SK-N-DZ (cell line): ENCODE data around the gene COL7A1.

Experiments used
- DNase-seq: peaks from one replicate; pipeline ENCODE4 v3.0.0-alpha.2; 2015; ENCODE audit warnings: low spot score

COL7A1 gene

DNA sequence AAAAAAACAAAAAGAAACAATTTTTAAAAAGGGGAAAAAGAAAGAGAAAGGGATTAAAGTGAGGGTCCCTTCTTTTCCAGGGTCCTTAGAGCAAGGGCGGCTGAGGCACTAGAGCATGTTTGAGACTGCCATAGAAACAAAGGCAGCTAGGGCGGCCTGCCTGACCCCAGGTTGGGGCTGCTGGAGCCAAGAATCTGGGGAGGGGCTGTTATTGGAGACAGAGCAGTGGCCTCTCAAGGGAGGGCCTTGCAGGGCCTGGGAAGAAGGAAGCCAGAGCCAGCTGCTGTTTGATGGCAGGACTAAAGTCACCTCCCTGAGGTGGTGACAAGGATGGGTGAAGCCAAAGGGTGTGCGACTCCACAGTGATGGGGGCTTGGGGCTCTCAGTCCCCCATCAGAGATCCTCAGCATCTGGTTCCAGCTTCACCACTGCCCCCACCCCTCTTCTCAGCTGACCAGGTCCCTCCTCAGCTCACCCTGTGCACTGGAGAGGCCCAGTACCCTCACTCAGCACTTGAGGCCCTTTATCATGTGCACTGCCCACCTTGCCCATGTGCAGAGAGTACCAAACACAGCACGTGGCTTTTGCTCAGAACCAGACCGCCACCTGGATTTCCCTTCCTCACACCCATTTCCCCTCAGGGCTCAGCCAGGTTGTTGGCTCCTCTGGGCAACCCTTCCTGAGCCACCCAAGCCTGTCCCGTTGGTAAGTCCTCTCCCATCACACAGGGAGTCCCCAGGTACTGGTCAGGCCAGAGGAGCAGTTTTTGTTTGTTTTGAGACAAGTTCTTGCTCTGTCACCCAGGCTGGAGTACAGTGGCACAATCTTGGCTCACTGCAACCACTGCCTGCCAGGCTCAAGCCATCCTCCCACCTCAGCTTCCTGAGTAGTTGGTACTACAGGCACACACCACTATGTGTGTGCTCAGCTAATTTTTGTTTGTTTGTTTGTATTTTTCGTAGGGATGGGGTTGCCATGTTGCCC is 24.7 kb upstream of the COL7A1 start:
- DNase-seq = no peak

DNA sequence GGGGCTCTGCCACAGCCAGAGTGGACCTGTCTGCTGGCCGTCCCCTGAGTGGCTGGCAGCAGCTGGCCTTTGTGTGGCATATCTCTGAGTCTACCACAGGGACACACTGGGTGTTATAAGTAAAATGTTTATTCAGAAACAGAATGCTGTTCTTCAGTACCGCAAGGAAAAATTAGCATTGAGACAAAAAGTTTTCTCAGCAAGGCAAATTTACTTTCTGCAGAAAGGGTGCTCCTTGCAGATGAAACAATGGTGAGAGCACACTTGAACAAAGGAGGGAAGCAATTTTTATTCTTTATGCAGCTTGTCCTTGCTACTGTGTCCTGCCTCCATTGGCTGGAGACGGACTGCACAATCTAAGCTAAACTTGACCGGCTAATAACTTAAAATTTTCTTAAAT is 22.4 kb upstream of the COL7A1 start:
- no peak for DNase-seq

DNA sequence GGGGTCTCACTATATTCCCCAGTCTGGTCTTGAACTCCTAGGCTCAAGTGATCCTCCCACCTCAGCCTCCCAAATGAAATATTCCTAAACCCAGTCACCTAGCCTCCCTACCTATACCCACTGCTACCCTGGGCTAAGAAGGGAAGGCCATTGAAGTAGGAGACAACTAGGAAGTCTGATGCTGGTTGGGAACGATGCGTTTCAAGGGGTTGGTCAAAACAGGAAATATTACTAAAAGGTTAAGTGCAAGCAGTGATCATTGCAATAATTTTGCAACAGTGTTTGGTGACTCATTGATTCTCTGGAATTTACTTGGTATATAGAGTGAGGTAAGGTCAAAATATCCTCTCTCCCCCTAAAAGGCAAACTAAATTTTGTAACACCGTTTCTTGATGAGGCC is 18.9 kb upstream of the COL7A1 start:
- DNase-seq = no peak

DNA sequence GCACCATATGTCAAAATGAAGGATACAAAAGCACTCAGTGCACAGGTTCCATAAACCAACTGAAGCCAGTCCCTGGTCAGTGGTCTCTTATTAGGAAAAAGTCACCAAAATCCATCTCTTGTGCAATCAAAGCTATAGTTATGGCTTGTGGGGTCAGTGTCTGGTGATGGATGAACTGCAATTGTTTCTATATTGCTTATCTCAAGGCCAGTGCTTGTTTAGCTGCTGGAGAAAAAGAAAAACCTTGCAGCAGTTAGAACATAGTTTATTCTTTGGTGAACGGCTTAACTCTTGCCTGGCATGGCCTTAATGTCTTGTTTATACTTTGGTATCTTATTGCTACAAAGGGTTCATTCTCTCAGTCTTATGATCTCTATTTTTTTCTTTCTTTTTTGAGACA is 17.2 kb upstream of the COL7A1 start:
- DNase-seq = no peak

DNA sequence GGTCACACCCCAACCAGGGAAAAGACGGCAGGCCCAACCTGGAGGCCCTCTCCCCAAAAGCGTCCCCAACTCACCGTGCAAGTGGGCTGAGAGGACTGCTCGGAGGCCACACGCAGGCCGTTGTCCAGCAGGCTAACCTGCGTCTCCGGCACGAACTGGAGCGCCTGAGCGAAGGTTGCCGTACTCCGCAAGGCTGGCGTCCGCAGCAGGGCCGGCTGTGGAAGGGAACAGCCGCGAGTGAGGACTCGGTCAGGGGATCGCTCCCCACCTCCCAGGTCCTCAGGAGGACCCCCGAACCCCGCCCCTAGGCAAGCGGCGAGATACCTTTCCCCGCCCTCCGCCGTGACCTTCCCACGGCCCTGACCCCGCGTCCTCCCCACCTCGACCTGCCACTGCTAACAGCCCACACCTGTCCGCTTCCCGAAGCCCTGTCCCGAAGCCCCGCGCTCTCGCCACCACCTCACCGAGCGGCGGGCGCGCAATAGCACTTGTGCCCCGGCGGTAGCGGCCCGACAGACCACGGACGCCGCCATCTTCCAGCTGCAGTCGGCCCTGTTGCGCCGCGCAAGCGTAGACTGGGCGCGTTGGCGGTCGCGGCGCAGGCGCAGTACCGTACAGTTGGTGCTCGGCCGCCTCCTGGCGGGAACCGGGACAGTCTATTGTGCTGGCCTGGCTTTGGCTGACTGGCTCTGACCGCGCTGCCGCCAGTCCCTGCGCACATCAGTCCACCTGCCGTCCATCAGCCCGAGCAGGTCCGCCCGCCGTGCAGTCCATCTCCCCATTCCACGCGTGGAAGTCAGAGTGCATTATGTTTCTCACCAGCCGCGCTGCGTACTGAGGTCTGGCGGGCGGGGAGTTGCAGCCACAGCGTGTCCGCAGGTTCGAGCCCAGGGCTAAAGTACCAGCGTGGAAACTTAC is 14.2 kb upstream of the COL7A1 start, which contains the start of gene UQCRC1:
TSS of gene UQCRC1 (minus strand) at position 559 of the 918 bp plus-strand sequence. CDS start at position 533, 26 bp downstream.
- peak; percentile 89 for DNase-seq

DNA sequence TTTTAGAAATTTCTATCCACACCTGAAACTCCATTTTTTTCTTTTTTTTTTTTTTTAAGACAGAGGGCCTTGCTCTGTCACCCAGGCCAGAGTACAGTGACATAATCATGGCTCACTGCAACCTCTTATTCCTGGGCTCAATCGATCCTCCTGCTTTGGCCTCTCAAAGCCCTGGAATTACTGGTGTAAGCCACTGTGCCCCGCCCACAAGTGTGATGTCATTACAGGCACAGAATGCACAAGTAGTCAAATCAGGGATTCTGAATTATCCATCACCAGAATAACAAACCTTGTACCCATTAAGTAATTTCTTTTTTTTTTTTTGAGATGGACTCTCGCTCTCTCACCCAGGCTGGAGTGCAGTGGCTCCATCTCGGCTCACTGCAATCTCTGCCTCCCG is 12.4 kb upstream of the COL7A1 start:
- DNase-seq = no peak

DNA sequence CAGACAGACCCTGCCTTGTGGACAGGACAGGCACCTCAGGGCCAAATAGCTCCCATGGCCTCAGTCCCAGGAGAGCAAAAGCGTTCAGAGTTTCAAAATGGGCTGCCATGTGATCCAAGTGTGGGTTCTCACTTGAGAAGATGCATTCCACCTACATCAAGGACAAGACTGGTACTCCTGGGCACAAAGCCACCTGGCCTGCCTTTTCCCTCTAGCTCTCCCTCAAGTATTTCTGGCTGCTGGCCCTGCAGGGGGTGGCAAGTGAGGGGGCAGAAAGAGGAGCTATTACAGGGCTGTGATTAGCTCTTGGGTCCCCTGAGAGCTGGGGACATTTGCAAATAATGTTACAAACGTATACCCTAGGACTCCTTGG is 6.5 kb upstream of the COL7A1 start:
- no peak for DNase-seq

DNA sequence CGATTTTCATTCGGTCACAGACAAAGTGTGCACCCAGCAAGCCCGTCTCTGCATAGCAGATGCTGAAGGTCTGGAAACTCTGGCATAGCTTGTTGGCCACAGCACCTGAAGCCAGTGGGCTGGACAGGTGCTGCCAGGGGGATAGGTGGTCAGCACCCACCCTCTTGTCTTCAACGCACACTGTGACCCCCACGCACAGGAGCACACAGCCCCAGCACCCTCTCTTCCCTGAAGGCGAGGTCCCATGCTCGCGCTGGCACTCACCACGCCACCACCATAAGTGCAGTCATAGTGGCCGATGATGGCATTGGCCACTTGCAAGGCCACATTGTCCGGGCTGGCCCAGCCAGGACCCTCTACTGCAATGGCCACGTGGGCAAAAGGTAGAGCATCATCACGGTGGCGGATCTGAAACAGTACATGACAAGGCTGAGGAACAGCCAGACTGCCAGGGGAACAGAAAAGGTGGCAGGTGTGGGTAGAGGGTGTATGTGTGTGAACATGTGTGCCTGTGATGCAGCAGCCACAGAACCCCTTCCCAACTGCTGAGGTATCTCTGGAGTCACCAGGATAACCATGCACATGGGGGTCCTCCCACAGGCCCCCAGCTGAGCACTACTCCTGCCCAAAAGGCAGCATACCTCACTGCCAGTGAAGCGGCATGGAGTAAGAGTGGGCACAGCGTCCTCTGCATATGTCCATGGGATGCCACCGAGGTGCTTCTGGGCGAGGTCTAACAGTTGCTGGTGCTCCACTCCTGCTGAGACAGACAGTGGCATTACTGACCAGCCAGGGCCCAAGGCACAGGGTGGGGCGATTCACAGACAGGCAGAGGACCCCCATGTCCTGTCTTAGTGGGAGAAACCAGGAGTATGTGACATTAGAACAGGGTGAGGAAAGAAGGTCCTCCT is 5.8 kb upstream of the COL7A1 start:
- DNase-seq = no peak

DNA sequence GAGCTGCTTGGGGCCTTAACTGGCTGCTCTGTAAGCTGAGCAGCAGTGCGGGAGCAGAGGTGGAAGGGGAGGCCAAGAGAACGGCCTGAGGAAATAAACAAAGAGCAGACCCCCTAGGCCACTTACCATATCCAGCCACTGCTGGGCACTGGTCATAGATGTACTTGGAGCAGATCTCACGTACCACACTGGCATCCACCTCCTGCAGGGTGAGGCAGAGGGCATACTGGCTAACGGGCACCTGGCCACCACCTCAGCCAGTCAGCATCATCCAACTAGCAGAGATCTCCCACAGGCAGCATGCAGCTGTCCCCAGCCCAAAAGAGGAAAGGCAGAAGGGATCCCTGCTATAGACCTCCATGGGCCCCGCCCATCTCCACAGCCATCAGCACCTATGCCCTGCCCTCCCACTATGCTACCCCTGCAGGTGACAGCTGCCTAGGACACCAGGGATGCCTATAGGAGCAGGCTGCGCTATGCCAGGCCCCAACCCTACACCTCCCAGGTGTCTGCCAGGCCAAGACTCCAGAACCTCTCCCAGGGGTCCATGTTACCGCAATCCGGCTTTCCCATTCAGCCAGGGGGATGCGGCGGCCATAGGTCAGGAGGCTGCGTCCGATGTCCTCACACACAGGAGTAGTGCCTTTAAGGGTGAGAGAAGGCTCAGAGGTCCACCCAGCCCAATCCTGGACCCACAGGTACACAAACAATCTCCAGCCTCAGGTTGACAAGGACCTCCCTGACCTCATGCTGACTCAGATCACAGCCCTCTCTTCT is 4.6 kb upstream of the COL7A1 start:
- no peak for DNase-seq

DNA sequence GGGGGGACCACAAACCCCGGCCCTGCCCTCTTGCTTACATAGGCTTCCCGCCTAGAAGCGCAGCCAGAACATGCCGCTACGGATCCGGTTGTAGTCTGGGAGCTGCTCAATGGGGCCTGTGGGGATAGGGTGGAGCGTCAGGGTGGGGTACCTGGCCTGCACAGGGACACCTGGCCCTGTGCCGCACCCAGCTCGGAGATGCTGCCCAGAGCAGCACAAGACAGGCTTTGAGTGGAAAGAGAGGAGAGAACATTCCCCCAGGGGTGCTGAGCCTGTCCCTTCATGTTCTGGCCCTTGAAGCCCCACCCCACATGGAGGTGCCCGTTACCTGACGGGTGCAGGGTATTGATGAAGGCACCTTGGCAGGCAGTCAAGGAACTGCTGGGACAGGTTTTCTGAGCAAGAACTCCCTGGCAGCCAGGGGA is 4.0 kb upstream of the COL7A1 start:
- no peak for DNase-seq

DNA sequence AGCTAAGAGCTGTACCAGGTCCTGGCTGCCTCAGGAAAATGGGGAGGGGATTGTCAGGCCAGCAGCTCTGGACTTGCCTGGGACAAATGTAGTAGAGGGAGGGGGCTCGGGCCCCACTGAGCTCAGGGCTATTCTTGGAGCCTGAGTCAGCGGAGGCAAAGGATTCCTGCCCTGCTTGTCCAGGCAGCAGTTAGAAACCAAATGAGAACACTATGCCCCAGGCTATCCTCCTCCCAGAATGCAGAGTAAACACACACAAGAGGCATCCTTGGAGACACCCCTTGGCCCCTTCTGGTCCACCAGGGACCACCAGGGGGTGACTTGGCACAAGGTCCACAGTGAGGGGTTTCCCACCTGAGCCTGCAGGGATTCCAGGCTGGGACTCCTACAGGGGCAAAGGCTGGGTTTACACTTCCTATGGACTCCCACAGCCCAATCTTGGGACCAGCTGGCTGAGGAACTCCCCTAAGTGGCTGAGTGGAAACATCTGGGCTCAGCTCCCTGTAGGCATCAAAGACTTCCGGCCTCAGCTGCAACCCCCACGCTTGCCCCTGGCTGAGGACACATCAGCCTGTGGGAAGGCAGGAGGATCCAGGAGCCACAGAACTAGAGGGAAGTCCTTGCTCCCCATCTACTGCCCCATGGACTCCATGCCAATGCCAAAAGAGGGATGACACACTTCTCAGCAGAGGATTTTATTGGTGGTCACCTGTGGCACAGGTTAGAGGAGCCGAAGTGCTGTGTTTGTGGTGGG is 3.4 kb upstream of the COL7A1 start:
- no peak for DNase-seq

DNA sequence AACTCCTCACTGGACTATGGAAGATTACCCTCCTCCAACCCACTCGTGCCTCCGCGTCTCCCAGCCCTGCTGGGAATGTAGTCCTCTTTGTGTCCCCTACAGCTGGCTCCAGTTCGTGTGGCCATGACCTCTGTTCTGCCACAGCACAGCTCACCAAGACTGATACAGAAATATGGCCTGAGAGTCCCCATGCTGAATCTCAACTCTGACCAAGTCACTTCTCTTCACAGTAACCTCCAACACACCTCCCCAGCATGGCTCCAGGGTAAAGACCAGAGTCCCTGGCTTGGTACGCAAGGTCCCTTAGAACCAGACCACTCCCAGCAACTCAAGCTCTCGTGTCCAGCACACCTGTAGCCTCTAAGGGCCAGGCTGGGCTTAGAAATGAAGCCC is 2.3 kb upstream of the COL7A1 start:
- DNase-seq = no peak

DNA sequence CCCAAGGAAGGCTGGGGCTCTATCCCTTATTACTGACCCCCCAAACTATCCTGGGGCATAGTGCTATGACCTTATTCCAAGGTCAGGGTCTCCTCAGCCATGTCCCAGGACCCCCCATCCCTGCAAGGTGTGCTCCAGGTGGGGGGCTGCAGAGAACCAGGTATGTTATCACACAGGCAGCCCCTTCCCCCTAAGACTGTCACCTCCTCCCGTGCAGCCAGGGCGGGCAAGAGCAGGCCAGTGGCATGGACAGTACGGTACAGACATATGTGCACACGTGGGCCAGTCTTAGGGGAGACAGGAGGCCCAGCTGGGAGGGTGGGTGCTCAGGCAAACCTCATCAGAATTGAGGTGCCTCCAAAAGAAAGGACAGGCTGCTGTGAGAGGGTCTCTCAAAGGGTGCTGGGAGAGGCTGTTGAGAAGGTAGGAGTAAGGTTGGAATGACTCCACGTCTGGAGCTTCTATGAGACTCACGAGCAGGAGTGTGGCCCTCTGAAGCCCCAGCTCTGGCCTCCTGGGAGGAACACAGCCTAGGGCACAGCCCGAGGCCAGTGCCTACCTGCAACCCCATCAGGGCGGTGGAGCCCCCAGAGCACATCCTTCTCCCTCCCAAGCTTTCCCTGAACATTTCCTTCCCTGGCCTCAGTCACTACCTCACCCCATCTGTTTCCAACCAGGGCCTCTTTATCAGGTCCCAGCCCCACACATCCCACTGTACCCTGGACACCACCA is 1.7 kb upstream of the COL7A1 start:
- no peak for DNase-seq

DNA sequence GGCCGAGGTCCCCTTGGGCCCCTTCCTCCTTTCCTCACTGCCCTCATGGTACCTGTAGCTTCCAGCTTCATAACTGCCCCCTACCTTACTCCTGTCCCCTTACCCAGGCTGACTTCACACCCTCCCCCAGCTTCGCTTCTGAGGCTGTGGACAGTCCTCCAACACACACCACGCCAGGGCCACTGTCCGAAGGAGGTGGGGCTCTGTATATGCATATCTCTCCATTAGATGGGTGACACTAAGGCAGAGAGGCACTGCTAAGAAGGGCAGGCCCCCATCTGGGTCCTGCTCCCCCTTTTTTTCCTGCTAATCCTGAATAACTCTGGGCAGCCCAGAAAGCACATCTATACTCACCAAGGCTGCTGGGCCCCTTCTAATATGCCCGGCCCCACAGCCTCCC is 1.0 kb upstream of the COL7A1 start:
- no peak for DNase-seq

DNA sequence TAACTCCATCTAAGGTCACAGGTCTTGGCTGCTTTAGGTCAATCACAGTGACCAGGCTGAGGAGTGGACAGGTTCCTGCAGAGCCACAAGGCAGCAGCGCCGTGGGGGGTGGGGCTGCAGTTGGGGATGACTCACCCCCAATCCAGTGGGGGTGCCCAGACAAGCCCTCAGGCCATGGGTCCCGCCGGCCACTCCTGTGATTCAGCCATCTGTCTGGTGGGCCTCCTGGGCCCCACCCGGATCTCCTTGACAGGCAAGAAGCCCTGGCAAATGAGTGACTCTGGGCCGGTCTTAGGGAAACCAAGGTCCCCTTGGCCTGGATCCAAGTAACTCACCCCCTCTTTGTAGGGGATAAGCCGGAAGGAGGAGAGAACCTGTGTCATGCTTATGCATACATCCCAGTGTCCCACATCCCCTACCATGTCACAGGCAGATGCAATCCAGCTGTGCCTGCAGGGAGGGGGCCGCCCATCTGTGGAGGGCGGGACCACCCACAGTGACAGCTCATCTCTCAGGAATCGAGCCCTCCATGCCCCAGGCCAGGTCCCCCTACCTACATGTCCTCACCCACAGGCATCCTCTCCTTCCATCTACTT is 495 bp upstream of the COL7A1 start:
- peak; percentile 20 for DNase-seq

DNA sequence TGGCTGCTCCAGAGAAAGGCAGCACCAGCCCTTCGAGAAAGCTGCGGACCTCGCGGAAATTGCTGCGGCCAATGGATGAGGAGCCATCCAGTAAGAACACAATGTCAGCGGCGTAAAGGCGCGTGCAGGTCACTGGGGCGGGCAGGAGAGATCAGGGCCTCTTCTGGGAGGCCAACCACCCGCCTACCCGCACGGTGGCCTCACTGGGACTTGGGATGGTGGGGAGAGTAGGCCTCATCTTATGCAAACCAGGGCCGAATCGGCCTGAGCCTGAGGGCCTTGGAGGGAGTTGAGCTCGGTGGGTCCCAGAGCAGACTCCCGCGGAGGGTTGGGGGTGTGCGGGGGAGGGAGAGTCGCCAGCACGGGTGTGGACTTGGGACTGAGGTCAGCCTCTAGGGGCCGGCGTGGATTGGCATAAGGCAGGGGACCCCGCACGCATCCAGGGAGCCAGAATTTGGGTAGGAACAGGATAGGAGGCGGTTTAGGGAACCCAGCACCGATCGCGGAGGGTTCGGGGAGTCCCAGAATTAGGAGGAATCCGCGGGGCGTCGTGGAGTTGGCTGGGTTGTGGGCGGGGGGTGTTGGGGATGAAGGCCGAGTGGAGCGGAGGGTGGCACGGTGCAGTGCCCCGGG is 596 bp downstream of the COL7A1 start:
- DNase-seq = peak; percentile 29

DNA sequence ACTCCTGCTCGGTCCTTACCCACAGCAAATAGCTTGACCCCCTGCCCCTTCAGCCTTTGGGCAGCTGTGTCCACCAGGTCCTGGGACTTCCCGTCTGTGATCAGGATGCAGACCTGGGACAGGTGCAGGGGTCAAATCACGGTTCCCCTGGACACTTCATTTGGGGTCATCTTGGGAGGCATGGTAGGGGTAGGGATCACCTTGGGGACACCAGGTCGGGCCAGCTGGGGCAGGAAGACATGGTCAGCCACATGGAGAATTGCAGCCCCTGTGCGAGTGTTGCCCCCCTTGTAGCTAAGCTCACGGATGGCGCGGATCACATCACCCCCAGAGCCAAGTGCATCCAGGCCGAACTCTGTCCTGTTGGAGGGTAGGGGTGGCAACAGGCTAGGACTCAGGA is 1.8 kb downstream of the COL7A1 start:
- no peak for DNase-seq

DNA sequence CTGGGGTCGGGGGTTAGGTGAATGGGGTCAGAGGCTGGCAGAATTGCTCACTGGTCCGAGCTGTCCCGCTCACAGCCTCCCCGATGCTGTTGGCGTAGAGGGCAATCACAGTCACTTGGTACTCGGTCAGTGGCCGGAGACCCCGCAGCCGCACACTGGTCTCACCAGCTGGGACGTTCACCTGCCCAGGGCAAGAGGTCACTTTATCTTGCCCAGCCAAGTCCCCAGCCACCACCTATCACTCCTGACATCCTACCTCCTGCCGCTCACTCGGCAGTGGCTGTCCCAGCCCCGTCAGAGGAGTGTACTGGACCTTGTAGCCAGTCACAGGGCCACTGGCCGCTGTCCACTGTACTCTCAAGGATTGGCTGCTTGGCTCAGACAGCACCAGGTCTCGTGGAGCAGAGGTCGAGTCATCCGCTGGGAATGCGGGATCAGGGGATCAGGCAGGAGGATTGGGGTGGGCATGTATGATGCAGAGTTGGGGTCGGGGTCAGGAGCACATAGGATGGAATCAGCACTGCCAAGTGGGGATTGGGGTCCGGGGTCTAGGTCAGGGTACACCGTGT is 2.5 kb downstream of the COL7A1 start:
- DNase-seq = no peak
